ENCODE measurements around the gene TRAT1. TPM values are rescaled to one million over a fixed set of nuclear protein-coding genes. Genes with fewer than 3 reads are reported as not detected.

Gene TRAT1
- total and polyA plus RNA-seq, 8 donors: 0.17 to 1.4 (median 0.33) TPM

DNA sequence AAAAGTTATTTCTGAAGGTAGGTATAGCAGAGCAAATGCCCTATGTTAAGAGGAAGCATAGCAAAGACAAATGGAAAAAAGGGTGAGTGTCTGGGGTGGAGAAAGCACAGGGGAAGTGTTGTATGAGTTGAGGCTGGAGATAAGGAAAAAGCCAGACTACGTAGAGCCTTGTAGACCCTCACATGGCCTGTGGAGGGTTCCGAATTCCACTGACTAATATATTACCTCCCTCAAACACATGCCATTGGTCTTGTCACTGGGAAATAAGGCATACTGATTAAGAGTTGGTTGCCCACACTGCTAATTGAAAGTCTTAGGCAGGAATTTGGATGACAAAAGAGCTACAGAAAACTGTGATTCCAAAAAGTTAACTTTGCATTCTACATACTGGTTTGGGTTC, 65.2 kb downstream of the TRAT1 start:
- H3K27me3 ChIP-seq: no peaks in the 10 kb centered on the region
- DNase-seq (no peak), ATAC-seq (no peak)
- intact Hi-C loops (cut with DNase I): no loop called here
- H3K4me3 ChIP-seq: no peak overlapping the region
- TF ChIP-seq, protein P1, sequence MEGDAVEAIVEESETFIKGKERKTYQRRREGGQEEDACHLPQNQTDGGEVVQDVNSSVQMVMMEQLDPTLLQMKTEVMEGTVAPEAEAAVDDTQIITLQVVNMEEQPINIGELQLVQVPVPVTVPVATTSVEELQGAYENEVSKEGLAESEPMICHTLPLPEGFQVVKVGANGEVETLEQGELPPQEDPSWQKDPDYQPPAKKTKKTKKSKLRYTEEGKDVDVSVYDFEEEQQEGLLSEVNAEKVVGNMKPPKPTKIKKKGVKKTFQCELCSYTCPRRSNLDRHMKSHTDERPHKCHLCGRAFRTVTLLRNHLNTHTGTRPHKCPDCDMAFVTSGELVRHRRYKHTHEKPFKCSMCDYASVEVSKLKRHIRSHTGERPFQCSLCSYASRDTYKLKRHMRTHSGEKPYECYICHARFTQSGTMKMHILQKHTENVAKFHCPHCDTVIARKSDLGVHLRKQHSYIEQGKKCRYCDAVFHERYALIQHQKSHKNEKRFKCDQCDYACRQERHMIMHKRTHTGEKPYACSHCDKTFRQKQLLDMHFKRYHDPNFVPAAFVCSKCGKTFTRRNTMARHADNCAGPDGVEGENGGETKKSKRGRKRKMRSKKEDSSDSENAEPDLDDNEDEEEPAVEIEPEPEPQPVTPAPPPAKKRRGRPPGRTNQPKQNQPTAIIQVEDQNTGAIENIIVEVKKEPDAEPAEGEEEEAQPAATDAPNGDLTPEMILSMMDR (IDR thresholded peaks at IDR 0.05): no peak
- no peaks in the 10 kb centered on the region for H3K9me3 ChIP-seq
- no peaks in the 10 kb centered on the region for H3K36me3 ChIP-seq
- H3K27ac ChIP-seq: no peak overlapping the region
- no peaks in the 10 kb centered on the region for H3K4me1 ChIP-seq

DNA sequence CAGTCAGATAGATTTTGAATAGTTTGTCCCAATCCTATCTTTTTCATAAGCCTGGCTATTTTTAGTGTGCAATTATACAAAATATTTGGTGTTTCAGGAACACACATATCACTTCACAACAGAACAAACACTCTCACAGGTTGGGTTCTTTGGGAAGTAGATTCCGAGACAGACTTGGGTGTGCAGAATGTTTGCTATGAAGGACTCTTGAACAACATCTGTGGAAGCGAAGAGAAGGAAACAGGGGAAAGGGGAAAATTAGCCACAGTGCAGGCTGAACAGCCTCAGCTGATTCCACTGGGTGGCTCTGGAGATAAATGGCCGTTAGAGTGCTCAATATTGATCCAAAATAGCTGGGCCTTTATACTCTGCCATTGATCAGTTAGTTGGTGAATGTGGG, 69.2 kb downstream of the TRAT1 start:
- no peaks in the 10 kb centered on the region for H3K27me3 ChIP-seq
- intact Hi-C loops (cut with DNase I): no loop called here

GRCh38 chr3:108894981-108895380, 72.4 kb downstream of the TRAT1 start:
- H3K9me3 ChIP-seq: no peaks in the 10 kb centered on the region
- intact Hi-C loops (cut with DNase I): no loop called here
- DNase-seq: no peak
- no peak for ATAC-seq
- TF ChIP-seq, protein P1 (IDR thresholded peaks at IDR 0.05): no peak
- no peaks in the 10 kb centered on the region for H3K4me1 ChIP-seq
- H3K27ac ChIP-seq: no peak overlapping the region
- H3K36me3 ChIP-seq: no peaks in the 10 kb centered on the region
- no peak overlapping the region for H3K4me3 ChIP-seq
- no peaks in the 10 kb centered on the region for H3K27me3 ChIP-seq

More for the DNA sequence above, 69.2 kb downstream of the TRAT1 start:
- Histone ChIP-seq H3K4me3 (no peak overlapping the region), H3K36me3 (no peaks in the 10 kb centered on the region), H3K4me1 (no peaks in the 10 kb centered on the region), H3K27ac (no peak overlapping the region), H3K9me3 (no peaks in the 10 kb centered on the region)
- no peak for DNase-seq
- ATAC-seq: peak; percentile 81
- TF ChIP-seq, protein P1 (IDR thresholded peaks at IDR 0.05): no peak

DNA sequence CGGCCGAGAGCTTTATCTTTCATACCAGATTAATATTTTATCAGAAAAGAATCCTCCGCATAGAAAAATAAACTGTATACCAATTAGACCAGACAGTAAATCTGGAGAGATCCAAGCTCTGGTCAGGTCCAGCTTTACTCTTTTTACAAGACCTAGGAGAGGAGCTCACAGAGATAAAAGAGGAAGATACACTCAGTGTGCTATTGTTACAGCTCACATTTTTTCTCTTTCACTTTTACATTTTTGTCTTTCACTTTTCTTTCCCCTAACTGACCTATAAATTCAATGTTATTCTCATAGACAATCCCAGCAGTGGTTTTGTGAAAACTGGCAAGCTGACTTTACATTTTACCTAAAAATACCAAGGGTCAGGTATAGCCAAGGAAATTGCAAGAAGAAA, 75.3 kb downstream of the TRAT1 start:
- no peaks in the 10 kb centered on the region for H3K27me3 ChIP-seq
- no peaks in the 10 kb centered on the region for H3K4me1 ChIP-seq
- DNase-seq: no peak
- ATAC-seq: no peak
- H3K27ac ChIP-seq: no peak overlapping the region
- H3K4me3 ChIP-seq: no peak overlapping the region
- TF ChIP-seq, protein P1 (IDR thresholded peaks at IDR 0.05): no peak
- no peaks in the 10 kb centered on the region for H3K36me3 ChIP-seq
- intact Hi-C loops (cut with DNase I): no loop called here
- H3K9me3 ChIP-seq: no peaks in the 10 kb centered on the region

- peak; percentile 96 for ATAC-seq
- TF ChIP-seq, protein P1 (IDR thresholded peaks at IDR 0.05): no peak
- H3K27me3 ChIP-seq: no peaks in the 10 kb centered on the region
- no peak overlapping the region for H3K27ac ChIP-seq
- intact Hi-C loops (cut with DNase I): no loop called here
- no peaks in the 10 kb centered on the region for H3K4me1 ChIP-seq
- peak in 2 of 4 donors; percentile 10 to 50 for DNase-seq
- H3K9me3 ChIP-seq: no peaks in the 10 kb centered on the region
- H3K36me3 ChIP-seq: no peaks in the 10 kb centered on the region
- no peak overlapping the region for H3K4me3 ChIP-seq
Observed at GRCh38 chr3:108899530-108899929, 76.9 kb downstream of the TRAT1 start.

Other genes starting within 250 kb of the TRAT1 start
- gene CIP2A, start 233.3 kb upstream of the TRAT1 start, total RNA-seq: 1 to 10 TPM; 3.8 to 5.6 TPM
- 10 to 100 TPM; 14.0 to 26.1 (median 19.9) TPM for gene CIP2A, start 233.3 kb upstream of the TRAT1 start, polyA plus RNA-seq (ENCODE audit: insufficient read length in 6 of 6)
- gene DZIP3, start 233.1 kb upstream of the TRAT1 start, total RNA-seq: 10 to 100 TPM; 11.5 to 12.1 TPM
- 10 to 100 TPM; 26.0 to 32.8 (median 29.7) TPM for gene DZIP3, start 233.1 kb upstream of the TRAT1 start, polyA plus RNA-seq (ENCODE audit: insufficient read length in 6 of 6)
- gene RETNLB, start 65.4 kb upstream of the TRAT1 start, total RNA-seq: not detected
- gene RETNLB, start 65.4 kb upstream of the TRAT1 start, polyA plus RNA-seq (ENCODE audit: insufficient read length in 6 of 6): not detected
- not detected for gene GUCA1C, start 131.1 kb downstream of the TRAT1 start, total RNA-seq
- not detected for gene GUCA1C, start 131.1 kb downstream of the TRAT1 start, polyA plus RNA-seq (ENCODE audit: insufficient read length in 6 of 6)

Data from left lung (tissue), 10 donors.